HEK293 (cell line): ENCODE data around the gene PRMT7.
A peak's percentile ranks its signal among the peaks of the same experiment; 100 is the strongest.

ENCODE experiments used
- CTCF ChIA-PET: fragments of 350-600 bp; formaldehyde crosslinking; extraction: SDS; loops from one replicate; lab custom pipeline; 2021; ENCODE audit warnings: antibody characterized with exemption; lab: Yijun Ruan, JAX
- POLR2A ChIA-PET: fragments of 300-600 bp; formaldehyde crosslinking; extraction: SDS; loops from one replicate; lab custom pipeline; 2020; ENCODE audit warnings: antibody characterized with exemption, inconsistent platforms; lab: Yijun Ruan, JAX
- H3K27ac ChIP-seq: fragments of 200-500 bp; sonication (Bioruptor generic); 2 replicates; pipeline ENCODE4 v1.5.1; 2014; ENCODE audit warnings: low read depth, low read length, control low read depth, inconsistent platforms; ENCODE audit errors: extremely low read depth
- H3K36me3 ChIP-seq, 2 experiments: fragments of 200-500 bp in 1 of 2; sonication (Bioruptor generic) in 1 of 2; 1 replicate in 1 of 2; 2 replicates in 1 of 2; pipeline ENCODE4 v1.5.1; 2014 to 2017; ENCODE audit warnings: inconsistent platforms in 2 of 2, low read length in 2 of 2; ENCODE audit not compliant: control insufficient read depth in 2 of 2, insufficient read depth in 1 of 2
- H3K4me1 ChIP-seq: fragments of 200-500 bp; sonication (Bioruptor generic); 2 replicates; pipeline ENCODE4 v1.5.1; 2014; ENCODE audit warnings: mild to moderate bottlenecking, low read length, inconsistent platforms; ENCODE audit not compliant: control insufficient read depth, insufficient read depth
- H3K4me3 ChIP-seq: 2 replicates; pipeline ENCODE4 v1.5.1; 2011; ENCODE audit warnings: low read depth, mild to moderate bottlenecking, control low read depth, low read length, moderate library complexity
- H3K9me3 ChIP-seq: fragments of 200-500 bp; sonication (Bioruptor generic); 2 replicates; pipeline ENCODE4 v1.5.1; 2014; ENCODE audit warnings: low read depth, low read length, inconsistent platforms; ENCODE audit not compliant: control insufficient read depth, insufficient read depth
- AEBP2 ChIP-seq: fragments of 450-650 bp; formaldehyde crosslinking; IDR thresholded peaks from 2 replicates; pipeline ENCODE4 v1.5.1; 2016; ENCODE audit warnings: missing biosample characterization, missing genetic modification characterization, borderline replicate concordance
- BCL11B ChIP-seq: fragments of 450-650 bp; formaldehyde crosslinking; IDR thresholded peaks from 2 replicates; pipeline ENCODE4 v1.5.1; 2016; ENCODE audit warnings: low read depth, missing biosample characterization, missing genetic modification characterization
- ELK4 ChIP-seq: IDR thresholded peaks from 2 replicates; pipeline ENCODE4 v1.6.1; 2011; ENCODE audit warnings: mild to moderate bottlenecking, low read depth, low read length, borderline replicate concordance
- HIC1 ChIP-seq: fragments of 450-650 bp; formaldehyde crosslinking; IDR thresholded peaks from 2 replicates; pipeline ENCODE4 v1.5.1; 2016; ENCODE audit warnings: missing biosample characterization, missing genetic modification characterization
- KLF8 ChIP-seq: fragments of 450-650 bp; formaldehyde crosslinking; IDR thresholded peaks from 2 replicates; pipeline ENCODE4 v1.5.1; 2016; ENCODE audit warnings: missing biosample characterization, missing genetic modification characterization
- MYNN ChIP-seq: fragments of 450-650 bp; formaldehyde crosslinking; IDR thresholded peaks from 2 replicates; pipeline ENCODE4 v1.5.1; 2016; ENCODE audit warnings: missing biosample characterization, missing genetic modification characterization, borderline replicate concordance
- PBX3 ChIP-seq: sonication (generic); formaldehyde crosslinking; IDR thresholded peaks from 2 replicates; pipeline ENCODE4 v1.8.1; 2022; ENCODE audit warnings: mild to moderate bottlenecking, moderate library complexity, missing genetic modification reagents
- ZBTB26 ChIP-seq: fragments of 450-650 bp; formaldehyde crosslinking; optimal IDR thresholded peaks from 2 replicates; pipeline ENCODE3; 2016; ENCODE audit warnings: missing biosample characterization, mild to moderate bottlenecking, missing genetic modification characterization
- ZFP3 ChIP-seq: fragments of 450-650 bp; formaldehyde crosslinking; IDR thresholded peaks from 2 replicates; pipeline ENCODE4 v1.5.1; 2016; ENCODE audit warnings: low read depth, missing biosample characterization, missing genetic modification characterization
- ZFP69B ChIP-seq: fragments of 450-650 bp; formaldehyde crosslinking; IDR thresholded peaks from 2 replicates; pipeline ENCODE4 v1.5.1; 2016; ENCODE audit warnings: missing biosample characterization, missing genetic modification characterization
- ZNF26 ChIP-seq: fragments of 450-650 bp; formaldehyde crosslinking; IDR thresholded peaks from 2 replicates; pipeline ENCODE4 v1.5.1; 2016; ENCODE audit warnings: missing biosample characterization, missing genetic modification characterization
- ZNF292 ChIP-seq: fragments of 450-650 bp; formaldehyde crosslinking; IDR thresholded peaks from 2 replicates; pipeline ENCODE4 v1.5.1; 2016; ENCODE audit warnings: low read depth, missing biosample characterization, missing genetic modification characterization, borderline replicate concordance
- ZNF37A ChIP-seq: fragments of 450-650 bp; IDR thresholded peaks from 2 replicates; pipeline ENCODE4 v1.5.1; 2018; ENCODE audit warnings: missing biosample characterization, missing genetic modification characterization
- ZNF391 ChIP-seq: fragments of 450-650 bp; formaldehyde crosslinking; IDR thresholded peaks from 2 replicates; pipeline ENCODE4 v1.5.1; 2016; ENCODE audit warnings: low read depth, missing biosample characterization, missing genetic modification characterization, borderline replicate concordance
- ZNF416 ChIP-seq: fragments of 450-650 bp; formaldehyde crosslinking; IDR thresholded peaks from 2 replicates; pipeline ENCODE4 v1.5.1; 2016; ENCODE audit warnings: missing biosample characterization, missing genetic modification characterization
- ZNF549 ChIP-seq: fragments of 450-650 bp; IDR thresholded peaks from 2 replicates; pipeline ENCODE4 v1.5.1; 2018; ENCODE audit warnings: missing biosample characterization, missing genetic modification characterization, mild to moderate bottlenecking, inconsistent platforms, moderate library complexity
- ZNF580 ChIP-seq: fragments of 450-650 bp; formaldehyde crosslinking; IDR thresholded peaks from 2 replicates; pipeline ENCODE4 v1.5.1; 2016; ENCODE audit warnings: missing biosample characterization, missing genetic modification characterization
- ZNF596 ChIP-seq: fragments of 450-650 bp; IDR thresholded peaks from 2 replicates; pipeline ENCODE4 v1.5.0; 2018; ENCODE audit warnings: missing biosample characterization, mild to moderate bottlenecking, missing genetic modification characterization, moderate library complexity
- ZNF645 ChIP-seq: fragments of 450-650 bp; formaldehyde crosslinking; IDR thresholded peaks from 2 replicates; pipeline ENCODE4; 2016; ENCODE audit warnings: missing biosample characterization, missing genetic modification characterization
- ZSCAN30 ChIP-seq: fragments of 450-650 bp; IDR thresholded peaks from 2 replicates; pipeline ENCODE4 v1.5.1; 2018; ENCODE audit warnings: missing biosample characterization, mild to moderate bottlenecking, missing genetic modification characterization, moderate library complexity
- ZSCAN4 ChIP-seq: fragments of 450-650 bp; formaldehyde crosslinking; IDR thresholded peaks from 2 replicates; pipeline ENCODE4 v1.5.1; 2017; ENCODE audit warnings: missing biosample characterization, missing genetic modification characterization

The PRMT7 gene

GRCh38 chr16:68319185-68319908 lies 8.5 kb downstream of the PRMT7 start (continued):
- TF ChIP-seq ZNF37A (no peak), ZSCAN4 (0 out of 2 replicates have a peak, but pooled peaks have one; percentile 12), ZNF645 (tag by site-specific recombination) (no peak), ZNF391 (tag by site-specific recombination) (no peak), ELK4 (no peak), PBX3 (no peak), ZSCAN30 (tag by site-specific recombination) (no peak)

- Histone ChIP-seq H3K4me1 (peaks cover 3% of the 10 kb centered on the region; the same call in 1 of the 2 replicates), H3K36me3 (peaks cover 11 to 58% of the 10 kb centered on the region in 2 experiments; a peak in 2 of 3 replicates), H3K9me3 (no peaks in the 10 kb centered on the region), H3K27ac (no peak overlapping the region), H3K4me3 (no peak overlapping the region)
- POLR2A ChIA-PET, result interaction anchor here (1.2 to 3.4 kb wide), 2 partner anchors 13 to 14 kb away, joined by 7 to 14 read pairs; partner anchors contain the start of genes PRMT7 and SLC7A6OS
- CTCF ChIA-PET, result interaction anchor here (0.6 to 1.4 kb wide), 2 partner anchors 60 to 309 kb away, joined by 5 to 7 read pairs; partner anchors contain the start of genes DPEP2NB and SLC7A6
- TF ChIP-seq ZFP69B (tag by site-specific recombination) (no peak), ZNF580 (no peak), KLF8 (no peak), ZNF645 (tag by site-specific recombination) (no peak), AEBP2 (tag by site-specific recombination) (no peak), ZNF292 (no peak), ZFP3 (no peak), ZNF26 (no peak), ZNF416 (tag by site-specific recombination) (no peak), ZBTB26 (tag by site-specific recombination) (no peak), BCL11B (tag by site-specific recombination) (no peak), HIC1 (tag by site-specific recombination) (no peak), MYNN (tag by site-specific recombination) (no peak), ZNF596 (no peak), ZNF549 (no peak)
Measured at GRCh38 chr16:68324336-68324735, 13.5 kb downstream of the PRMT7 start.
